H1 (cell line): Measurements from ENCODE around the gene CCDC18. TPM values are rescaled to one million over a fixed set of nuclear protein-coding genes. Genes with fewer than 3 reads are reported as not detected.

Experiments used
- CTCF ChIA-PET: fragments of 300-600 bp; sonication (Branson Sonifier 250); formaldehyde crosslinking; loops from one replicate; lab custom pipeline; 2021; ENCODE audit not compliant: partially characterized antibody; lab: Charles Lee
- POLR2A ChIA-PET: fragments of 300-600 bp; sonication (Branson Sonifier 250); formaldehyde crosslinking; loops from one replicate; lab custom pipeline; 2021; ENCODE audit warnings: inconsistent platforms; ENCODE audit not compliant: partially characterized antibody; lab: Charles Lee
- DNase-seq, 2 experiments: peaks; one replicate each; pipeline versions ENCODE4 v3.0.0 to v3.0.0-alpha.2; 2010 to 2022; ENCODE audit warnings: low spot score in 2 of 2, low read depth in 1 of 2, mixed read lengths in 1 of 2
- FAIRE-seq: peaks from 2 replicates; lab custom pipeline; 2011; peaks lifted over from hg19 to GRCh38; lab: Jason Lieb, UNC
- H2AFZ ChIP-seq: 2 replicates; pipeline ENCODE4 v1.8.1; 2012; ENCODE audit warnings: low read length, inconsistent platforms
- H2AK5ac ChIP-seq: 2 replicates; pipeline ENCODE4 v1.6.1; 2013; ENCODE audit warnings: low read depth, low read length
- H2BK120ac ChIP-seq: replicated peaks from 2 replicates; pipeline ENCODE3; 2013; ENCODE audit warnings: low read depth, low read length, inconsistent platforms
- H2BK12ac ChIP-seq: 2 replicates; pipeline ENCODE4 v1.6.1; 2013; ENCODE audit warnings: low read depth, low read length
- H2BK15ac ChIP-seq: 2 replicates; pipeline ENCODE4 v1.6.1; 2013; ENCODE audit warnings: low read length
- H2BK20ac ChIP-seq: 2 replicates; pipeline ENCODE4 v1.6.1; 2013; ENCODE audit warnings: low read length
- H2BK5ac ChIP-seq: 2 replicates; pipeline ENCODE4 v1.6.1; 2013; ENCODE audit warnings: low read depth, low read length
- H3K14ac ChIP-seq: 2 replicates; pipeline ENCODE4 v1.6.1; 2013; ENCODE audit warnings: inconsistent platforms; ENCODE audit not compliant: insufficient read length
- H3K18ac ChIP-seq: 2 replicates; pipeline ENCODE4 v1.6.1; 2013; ENCODE audit warnings: low read length; ENCODE audit errors: extremely low read depth
- H3K23ac ChIP-seq: 2 replicates; pipeline ENCODE4 v1.6.1; 2013; ENCODE audit warnings: inconsistent platforms; ENCODE audit not compliant: insufficient read length
- H3K23me2 ChIP-seq: 2 replicates; pipeline ENCODE4 v1.6.1; 2013; ENCODE audit warnings: low read depth, low read length
- H3K27ac ChIP-seq: 2 replicates; pipeline ENCODE4 v1.6.1; 2011; ENCODE audit warnings: low read depth, low read length, inconsistent platforms
- H3K27me3 ChIP-seq, 4 experiments: replicated peaks in 1 of 4; 1 replicate in 1 of 4; 2 replicates in 3 of 4; pipeline versions ENCODE4 v1.6.1 to v1.8.1; 2011 to 2013; ENCODE audit warnings: low read length in 3 of 4, mild to moderate bottlenecking in 3 of 4, inconsistent platforms in 2 of 4, mixed read lengths in 2 of 4, moderate library complexity in 1 of 4; ENCODE audit not compliant: control insufficient read depth in 3 of 4, insufficient read depth in 3 of 4; ENCODE audit errors: extremely low read depth in 1 of 4
- H3K36me3 ChIP-seq, 4 experiments: 2 replicates each; pipeline versions ENCODE4 v1.6.1 to v1.8.1; 2011 to 2013; ENCODE audit warnings: mild to moderate bottlenecking in 4 of 4, low read length in 3 of 4, moderate library complexity in 2 of 4, control low read depth in 1 of 4, inconsistent platforms in 1 of 4; ENCODE audit not compliant: insufficient read depth in 4 of 4, control insufficient read depth in 2 of 4
- H3K4ac ChIP-seq: replicated peaks from 2 replicates; pipeline ENCODE3; 2013; ENCODE audit warnings: low read length, low read depth, mixed read lengths, inconsistent platforms; ENCODE audit not compliant: insufficient read length
- H3K4me1 ChIP-seq, 4 experiments: replicated peaks in 1 of 4; 1 replicate in 1 of 4; 2 replicates in 3 of 4; pipeline versions ENCODE4 v1.6.1 to v1.8.1; 2011 to 2013; ENCODE audit warnings: low read length in 3 of 4, inconsistent platforms in 2 of 4, mixed read lengths in 1 of 4; ENCODE audit not compliant: insufficient read depth in 4 of 4, control insufficient read depth in 3 of 4
- H3K4me2 ChIP-seq, 2 experiments: 2 replicates each; pipeline versions ENCODE4 v1.6.1 to v1.8.1; 2011 to 2013; ENCODE audit warnings: low read depth in 2 of 2, low read length in 2 of 2, control low read depth in 1 of 2, inconsistent platforms in 1 of 2, mild to moderate bottlenecking in 1 of 2; ENCODE audit not compliant: insufficient read depth in 1 of 2
- H3K4me3 ChIP-seq, 4 experiments: fragments of 200-600, 300-600 bp in 1 of 4; sonication (generic), shearing (Covaris generic), sonication (Bioruptor Twin) in 1 of 4; 2 replicates each; pipeline versions ENCODE4 v1.5.1 to v1.8.1; 2011 to 2016; ENCODE audit warnings: low read length in 4 of 4, low read depth in 3 of 4, control low read depth in 2 of 4, inconsistent platforms in 2 of 4, mild to moderate bottlenecking in 2 of 4, mixed read lengths in 1 of 4, moderate library complexity in 1 of 4; ENCODE audit not compliant: insufficient read depth in 2 of 4; ENCODE audit errors: extremely low read depth in 1 of 4
- H3K56ac ChIP-seq: replicated peaks from 2 replicates; pipeline ENCODE3; 2013; ENCODE audit warnings: low read depth, mild to moderate bottlenecking, mixed read lengths, low read length, inconsistent platforms; ENCODE audit not compliant: insufficient read length
- H3K79me1 ChIP-seq: 2 replicates; pipeline ENCODE4 v1.6.1; 2013; ENCODE audit warnings: low read depth, low read length, control low read depth
- H3K79me2 ChIP-seq, 2 experiments: 2 replicates each; pipeline versions ENCODE4 v1.6.1 to v1.8.1; 2012 to 2013; ENCODE audit warnings: low read length in 2 of 2, mild to moderate bottlenecking in 2 of 2, inconsistent platforms in 1 of 2; ENCODE audit not compliant: insufficient read depth in 2 of 2, control insufficient read depth in 1 of 2
- H3K9ac ChIP-seq, 4 experiments: replicated peaks in 1 of 4; 1 replicate in 1 of 4; 2 replicates in 3 of 4; pipeline versions ENCODE4 v1.6.1 to v1.8.1; 2011 to 2013; ENCODE audit warnings: low read depth in 3 of 4, low read length in 3 of 4, control low read depth in 2 of 4, mild to moderate bottlenecking in 2 of 4, moderate library complexity in 2 of 4, inconsistent platforms in 1 of 4; ENCODE audit errors: extremely low read depth in 1 of 4
- H3K9me3 ChIP-seq, 2 experiments: 2 replicates each; pipeline versions ENCODE4 v1.6.1 to v1.8.1; 2012 to 2013; ENCODE audit warnings: mild to moderate bottlenecking in 2 of 2, moderate library complexity in 2 of 2, control low read depth in 1 of 2, inconsistent platforms in 1 of 2, low read depth in 1 of 2, low read length in 1 of 2, mixed read lengths in 1 of 2; ENCODE audit not compliant: insufficient read depth in 2 of 2
- H4K20me1 ChIP-seq, 2 experiments: replicated peaks in 1 of 2; 2 replicates each; pipeline versions ENCODE3 to v1.8.1; 2011 to 2013; ENCODE audit warnings: inconsistent platforms in 2 of 2, low read length in 2 of 2, mild to moderate bottlenecking in 1 of 2; ENCODE audit not compliant: insufficient read depth in 2 of 2, control insufficient read depth in 1 of 2
- H4K5ac ChIP-seq: 2 replicates; pipeline ENCODE4 v1.6.1; 2013; ENCODE audit warnings: low read length, low read depth, mixed read lengths, inconsistent platforms; ENCODE audit not compliant: insufficient read length
- H4K8ac ChIP-seq: 2 replicates; pipeline ENCODE4 v1.8.0; 2013; ENCODE audit warnings: mild to moderate bottlenecking, moderate library complexity, low read length, inconsistent platforms; ENCODE audit not compliant: insufficient read depth; ENCODE audit errors: extremely low read depth
- H4K91ac ChIP-seq: replicated peaks from 2 replicates; pipeline ENCODE3; 2013; ENCODE audit warnings: low read length, mixed read lengths, inconsistent platforms; ENCODE audit not compliant: insufficient read length
- ATF3 ChIP-seq: IDR thresholded peaks from 2 replicates; pipeline ENCODE4 v1.6.1; 2011; ENCODE audit warnings: low read depth, mild to moderate bottlenecking, low read length; ENCODE audit not compliant: insufficient read depth
- BACH1 ChIP-seq: IDR thresholded peaks from 2 replicates; pipeline ENCODE4 v1.6.1; 2012; ENCODE audit warnings: low read length, improper control_type of control experiment
- BCL11A ChIP-seq, 2 experiments: IDR thresholded peaks; one replicate each; pipeline ENCODE4 v1.6.1; 2011; ENCODE audit warnings: low read depth in 2 of 2, low read length in 2 of 2, mild to moderate bottlenecking in 2 of 2
- CBX5 ChIP-seq: fragments of 300-800, 300-1000 bp; sonication (generic); IDR thresholded peaks from 2 replicates; pipeline ENCODE4 v1.7.1; 2016; ENCODE audit warnings: antibody characterized with exemption, low read length, low read depth
- CHD1 ChIP-seq: IDR thresholded peaks from 2 replicates; pipeline ENCODE4 v1.6.1; 2012; ENCODE audit warnings: low read depth, low read length, improper control_type of control experiment
- JUND ChIP-seq: IDR thresholded peaks from 2 replicates; pipeline ENCODE4 v1.6.1; 2011; ENCODE audit warnings: mild to moderate bottlenecking, improper control_type of control experiment, low read length
- KDM4A ChIP-seq: IDR thresholded peaks from one replicate; pipeline ENCODE4 v1.7.1; 2012; ENCODE audit warnings: low read depth, mild to moderate bottlenecking, moderate library complexity, low read length, inconsistent platforms; ENCODE audit not compliant: severe bottlenecking
- MAFK ChIP-seq: IDR thresholded peaks from 2 replicates; pipeline ENCODE4 v1.6.1; 2012; ENCODE audit warnings: low read depth, mild to moderate bottlenecking, improper control_type of control experiment, low read length
- NANOG ChIP-seq: IDR thresholded peaks from 2 replicates; pipeline ENCODE4 v1.6.1; 2011; ENCODE audit warnings: low read length, low read depth, mild to moderate bottlenecking, inconsistent platforms; ENCODE audit not compliant: insufficient read depth, poor library complexity, severe bottlenecking
- NRF1 ChIP-seq: IDR thresholded peaks from 2 replicates; pipeline ENCODE4 v1.6.1; 2011; ENCODE audit warnings: mild to moderate bottlenecking, low read depth, low read length, improper control_type of control experiment
- RXRA ChIP-seq: IDR thresholded peaks from 2 replicates; pipeline ENCODE4 v1.6.1; 2011; ENCODE audit warnings: low read depth, mild to moderate bottlenecking, low read length, moderate library complexity; ENCODE audit not compliant: insufficient read depth
- SIN3A ChIP-seq, 2 experiments: IDR thresholded peaks in 1 of 2; conservative IDR thresholded peaks in 1 of 2; 2 replicates each; pipeline ENCODE4 v1.6.1; 2011 to 2012; ENCODE audit warnings: low read length in 2 of 2, improper control_type of control experiment in 1 of 2, low read depth in 1 of 2, mild to moderate bottlenecking in 1 of 2
- SRF ChIP-seq: IDR thresholded peaks from 2 replicates; pipeline ENCODE4 v1.6.1; 2011; ENCODE audit warnings: mild to moderate bottlenecking, low read depth, low read length, moderate library complexity
- ZNF274 ChIP-seq: IDR thresholded peaks from 2 replicates; pipeline ENCODE4 v1.7.0; 2012; ENCODE audit warnings: low read length, borderline replicate concordance; ENCODE audit errors: extremely low read depth
- WGBS, 2 experiments: shearing (Covaris generic) in 1 of 2; methylation state at CpG; one replicate each; pipeline versions ENCODE4 v1.1.6 to v1.1.7; 2013 to 2015; ENCODE audit warnings: low lambda C conversion rate in 2 of 2, mixed read lengths in 2 of 2, inconsistent platforms in 1 of 2, low coverage in 1 of 2, missing lambda C conversion rate in 1 of 2; ENCODE audit not compliant: insufficient replicate concordance in 2 of 2, insufficient coverage in 1 of 2, insufficient read length in 1 of 2; ENCODE audit errors: extremely low coverage in 1 of 2, missing lambda C conversion rate in 1 of 2; 5-methylcytosine and 5-hydroxymethylcytosine counted together
- polyA plus RNA-seq, 7 experiments: library from polyadenylated mRNA; depleted of rRNA in 3 of 7; stranded (reverse) in 5 of 7; unstranded in 2 of 7; fragments of >200 nt in 5 of 7; fragments of 200-250 nt in 2 of 7; gene quantifications; 1 replicate in 5 of 7; 2 replicates in 1 of 7; 4 replicates in 1 of 7; pipeline versions ENCODE4 v1.2.1 to v1.2.3, GENCODE V29; 2011 to 2013; ENCODE audit warnings: missing spikeins in 2 of 7, mixed read lengths in 2 of 7
- total RNA-seq: library from RNA; stranded (reverse); fragmentation: NEBNext Ultra II Directional; extraction: Animal tissue kit (Norgen Biotek cat#: 25700); gene quantifications from 2 replicates; pipeline ENCODE4 v1.2.1, GENCODE V29; 2021

The CCDC18 gene
- total and polyA plus RNA-seq, 2 of the 8 experiments (the other 6 are each of a cell fraction or from before 2014, with no cell fraction given): 3.0 to 21.2 TPM

- no peak overlapping the region for H3K14ac ChIP-seq
- H2BK15ac ChIP-seq: no peak overlapping the region
- 92 to 100% methylated on average over 1 to 2 of the region's 2 CpGs for WGBS, 2 experiments
- ChIA-PET CTCF (interaction anchor here (0.6 kb wide), 1 partner anchor 731 kb away, joined by 3 read pairs; no protein-coding TSS in a partner anchor), POLR2A (interaction anchor here (1.4 kb wide), 1 partner anchor 63 kb away, joined by 3 read pairs; the partner anchor contains the start of gene MTF2)
- no peak for DNase-seq
- no peak overlapping the region for H2BK120ac ChIP-seq
- H2AFZ ChIP-seq: no peak overlapping the region
- H3K56ac ChIP-seq: no peak overlapping the region
- H3K79me2 ChIP-seq: peaks cover 0 to 12% of the 10 kb centered on the region in 2 experiments; a peak in 2 of 4 replicates
- H4K91ac ChIP-seq: no peak overlapping the region
- FAIRE-seq: no peak
- H3K27ac ChIP-seq: no peak overlapping the region
- peaks cover 4 to 51% (median 13%) of the 10 kb centered on the region in 4 experiments; a peak in 7 of 8 replicates for H3K36me3 ChIP-seq
- no peaks in the 10 kb centered on the region; the same call in 1 of the 2 replicates for H3K79me1 ChIP-seq
- no peak overlapping the region for H2BK12ac ChIP-seq
- no peaks in the 10 kb centered on the region for H3K4me1 ChIP-seq
- no peaks in the 10 kb centered on the region for H3K27me3 ChIP-seq
- no peak overlapping the region for H4K5ac ChIP-seq
- no peak overlapping the region for H3K4ac ChIP-seq
- H3K9me3 ChIP-seq: no peaks in the 10 kb centered on the region
- H3K18ac ChIP-seq: no peak overlapping the region
- H3K4me2 ChIP-seq: no peak overlapping the region
- no peak overlapping the region for H2BK20ac ChIP-seq
- no peaks in the 10 kb centered on the region for H4K20me1 ChIP-seq
- no peak overlapping the region for H3K4me3 ChIP-seq
- H3K9ac ChIP-seq: no peak overlapping the region
- no peaks in the 10 kb centered on the region for H3K23me2 ChIP-seq
- no peak overlapping the region for H2BK5ac ChIP-seq
- H4K8ac ChIP-seq: no peak overlapping the region
- H3K23ac ChIP-seq: no peak overlapping the region
- no peak overlapping the region for H2AK5ac ChIP-seq
- TF ChIP-seq JUND: no peak
- TF ChIP-seq BACH1: no peak
- no peak for TF ChIP-seq RXRA
- TF ChIP-seq MAFK: no peak
- TF ChIP-seq SRF: no peak
- TF ChIP-seq NRF1: no peak
- TF ChIP-seq ZNF274: no peak
- TF ChIP-seq CHD1: no peak
- TF ChIP-seq SIN3A (conservative IDR thresholded peaks at IDR 0.05 in 1 of 2, IDR thresholded peaks at IDR 0.05 in 1 of 2; ENCODE audit: low read depth in 1 of 2, low read length in 2 of 2): no peak
- TF ChIP-seq NANOG: no peak
- TF ChIP-seq CBX5: no peak
- TF ChIP-seq BCL11A (IDR thresholded peaks at IDR 0.05; ENCODE audit: low read depth in 2 of 2, low read length in 2 of 2): no peak
- TF ChIP-seq ATF3: no peak
- no peak for TF ChIP-seq KDM4A
Measured at GRCh38 chr1:93142161-93142560, 38.4 kb upstream of the CCDC18 start.
